GM10248 (cell line): ENCODE measurements around the gene SGIP1.

Source experiments
- CTCF ChIA-PET: fragments of 300-600 bp; sonication (Branson Sonifier 250); formaldehyde crosslinking; extraction: SDS; loops from one replicate; lab custom pipeline; 2021; ENCODE audit warnings: antibody characterized with exemption; lab: Yijun Ruan, JAX
- POLR2A ChIA-PET: fragments of 350-650 bp; sonication (Branson Sonifier 250); formaldehyde crosslinking; extraction: SDS; loops from one replicate; lab custom pipeline; 2020; ENCODE audit warnings: antibody characterized with exemption; lab: Yijun Ruan, JAX
- DNase-seq: peaks from one replicate; pipeline ENCODE4 v3.0.0; 2012; ENCODE audit errors: extremely low spot score
- CTCF ChIP-seq: IDR thresholded peaks from 2 replicates; pipeline ENCODE4 v1.5.1; 2012; ENCODE audit warnings: mild to moderate bottlenecking, low read depth; ENCODE audit errors: extremely low read depth, missing control alignments, control extremely low read depth

SGIP1 gene

GRCh38 chr1:66613187-66613586 is 79.2 kb downstream of the SGIP1 start:
- TF ChIP-seq CTCF, result no peak
- CTCF ChIA-PET, result no interaction called here
- POLR2A ChIA-PET, result no interaction called here
- DNase-seq, result no peak

DNA sequence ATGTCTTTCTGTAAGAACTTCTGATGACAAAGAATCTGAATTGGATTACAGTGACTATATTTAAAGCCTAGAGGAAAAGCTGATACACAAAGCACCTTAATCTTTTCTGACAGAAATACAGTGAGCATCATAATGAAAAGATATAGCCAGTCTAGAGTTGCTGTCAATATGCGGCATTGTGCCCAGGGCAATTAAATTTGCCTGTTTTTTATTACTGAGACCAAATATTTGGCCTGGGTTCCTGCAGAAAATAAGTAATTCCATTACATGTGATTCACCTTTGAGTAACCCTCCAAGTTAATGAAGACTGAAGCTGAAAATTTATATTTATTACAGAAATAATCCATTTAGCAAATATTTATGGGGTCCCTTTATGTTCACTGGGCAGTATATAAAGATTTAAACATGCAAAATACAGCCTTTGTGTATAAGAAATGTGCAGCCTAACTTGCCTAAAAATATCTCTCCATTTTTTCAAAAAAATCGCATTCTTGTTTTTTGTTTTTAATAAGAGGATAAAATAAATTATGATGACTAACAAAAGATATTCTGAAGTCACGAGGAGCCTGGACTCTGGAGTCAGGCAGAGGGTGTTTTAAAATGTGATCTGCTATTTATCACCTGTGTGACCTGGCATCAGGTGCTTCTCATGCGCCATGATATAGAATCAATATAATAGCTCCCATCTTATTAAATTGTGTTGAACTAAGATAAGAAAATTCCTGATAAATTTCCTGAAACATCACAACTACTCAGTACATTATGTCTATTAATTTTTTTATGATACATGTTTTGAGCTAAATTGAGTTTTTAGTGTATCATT is 83.6 kb downstream of the SGIP1 start:
- DNase-seq, result no peak
- ChIA-PET POLR2A (no interaction called here), CTCF (interaction anchor here (0.8 to 1.7 kb wide), 3 partner anchors 15 to 24 kb away, joined by 3 to 5 read pairs (median 3); no protein-coding TSS in a partner anchor)
- TF ChIP-seq CTCF, result no peak

- ChIA-PET POLR2A (no interaction called here), CTCF (interaction anchor here (0.8 to 1.7 kb wide), 4 partner anchors 14 to 25 kb away, joined by 3 to 5 read pairs (median 4); no protein-coding TSS in a partner anchor)
- TF ChIP-seq CTCF, result no peak
- DNase-seq, result no peak
Observed at GRCh38 chr1:66618390-66618789, 84.4 kb downstream of the SGIP1 start.

DNA sequence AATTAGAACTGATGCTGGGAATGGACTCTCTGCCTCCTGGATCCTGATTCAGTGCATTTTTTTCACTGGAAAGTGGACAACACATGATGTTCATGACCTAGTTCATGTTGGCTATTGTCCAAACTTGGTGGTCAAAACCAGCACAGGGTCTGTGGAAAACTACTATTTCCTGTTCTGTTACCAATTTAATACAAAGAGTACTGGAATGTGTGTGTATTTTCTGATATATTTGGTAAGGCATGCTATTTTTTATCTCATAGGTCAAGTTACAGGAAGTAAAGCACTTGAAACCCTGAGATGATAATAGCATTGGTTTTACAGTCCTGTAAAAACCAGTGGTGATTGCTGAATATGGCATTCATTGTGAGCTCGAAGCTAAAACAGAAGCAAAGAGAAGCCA is 89.9 kb downstream of the SGIP1 start:
- TF ChIP-seq CTCF, result no peak
- CTCF ChIA-PET, result no interaction called here
- POLR2A ChIA-PET, result no interaction called here
- DNase-seq, result no peak

- ChIA-PET CTCF (no interaction called here), POLR2A (no interaction called here)
- DNase-seq, result no peak
- no peak for TF ChIP-seq CTCF
Observed at GRCh38 chr1:66624412-66625060, 90.6 kb downstream of the SGIP1 start.

DNA sequence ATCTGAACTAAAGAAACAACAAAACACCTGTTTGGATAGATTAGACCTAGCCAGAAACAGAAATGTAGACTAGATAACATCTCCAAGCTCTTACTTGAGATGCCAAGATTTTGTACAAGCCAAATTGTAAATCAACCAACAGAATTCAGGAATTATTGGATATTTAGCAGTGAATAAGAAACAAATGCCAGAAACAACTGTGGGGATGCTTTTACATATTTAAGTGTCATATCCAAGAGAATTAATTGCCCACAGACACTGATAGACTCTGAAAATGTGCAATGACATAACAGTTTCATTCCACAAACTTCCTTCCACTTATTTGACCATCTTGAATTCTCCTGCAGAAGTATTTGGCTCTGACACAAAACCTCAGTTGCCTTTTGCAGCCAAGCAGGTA is 92.3 kb downstream of the SGIP1 start:
- POLR2A ChIA-PET, result no interaction called here
- TF ChIP-seq CTCF, result no peak
- CTCF ChIA-PET, result no interaction called here
- DNase-seq, result no peak
